Lung microvascular endothelial cell (primary cell): ENCODE results near the gene PAPPA2. TPM values are rescaled to one million over a fixed set of nuclear protein-coding genes. Genes with fewer than 3 reads are reported as not detected.
A peak's percentile ranks its signal among the peaks of the same experiment; 100 is the strongest.

Experiments
- DNase-seq, 2 donors: peaks; one replicate each; pipeline versions ENCODE4 v3.0.0 to v3.0.0-alpha.2; 2010; ENCODE audit warnings: low read depth in 2 of 2
- total RNA-seq: library from RNA; depleted of rRNA; stranded (reverse); fragments of >200 nt; gene quantifications from 2 replicates; pipeline ENCODE4 v1.2.1, GENCODE V29; 2014

PAPPA2 gene
- total RNA-seq, 1 donor from 2014 or later: under 0.01 TPM

- no peak for DNase-seq
Measured at GRCh38 chr1:176801514-176802020, 338.6 kb downstream of the PAPPA2 start.

GRCh38 chr1:176802316-176802715, 339.3 kb downstream of the PAPPA2 start:
- no peak for DNase-seq

- DNase-seq: no peak
Measured at GRCh38 chr1:176803042-176803441, 340.1 kb downstream of the PAPPA2 start.

- DNase-seq: no peak
Measured at GRCh38 chr1:176803596-176803995, 340.6 kb downstream of the PAPPA2 start.

GRCh38 chr1:176809292-176809691, 346.3 kb downstream of the PAPPA2 start:
- no peak for DNase-seq

- DNase-seq: no peak
Measured at GRCh38 chr1:176811511-176812288, 348.7 kb downstream of the PAPPA2 start.

- no peak for DNase-seq
Measured at GRCh38 chr1:176815621-176816020, 352.6 kb downstream of the PAPPA2 start.

- no peak for DNase-seq
Measured at GRCh38 chr1:176816232-176816631, 353.3 kb downstream of the PAPPA2 start.

- no peak for DNase-seq
Measured at GRCh38 chr1:176820391-176821031, 357.5 kb downstream of the PAPPA2 start.

GRCh38 chr1:176826265-176826664, 363.3 kb downstream of the PAPPA2 start:
- DNase-seq: no peak

GRCh38 chr1:176829261-176829660, 366.3 kb downstream of the PAPPA2 start:
- no peak for DNase-seq

- DNase-seq: no peak
Measured at GRCh38 chr1:176831150-176831549, 368.2 kb downstream of the PAPPA2 start.

- DNase-seq: no peak
Measured at GRCh38 chr1:176837708-176838107, 374.7 kb downstream of the PAPPA2 start.

- DNase-seq: no peak
Measured at GRCh38 chr1:176838276-176838995, 375.5 kb downstream of the PAPPA2 start.

GRCh38 chr1:176839216-176839615, 376.2 kb downstream of the PAPPA2 start:
- no peak for DNase-seq

- no peak for DNase-seq
Measured at GRCh38 chr1:176841238-176841637, 378.3 kb downstream of the PAPPA2 start.

- peak; percentile 47 to 58 for DNase-seq
Measured at GRCh38 chr1:176843352-176844297, 380.6 kb downstream of the PAPPA2 start.

- no peak for DNase-seq
Measured at GRCh38 chr1:176847052-176847451, 384.1 kb downstream of the PAPPA2 start.

GRCh38 chr1:176849281-176849680, 386.3 kb downstream of the PAPPA2 start:
- DNase-seq: no peak

GRCh38 chr1:176850871-176851270, 387.9 kb downstream of the PAPPA2 start:
- no peak for DNase-seq

GRCh38 chr1:176852124-176852523, 389.1 kb downstream of the PAPPA2 start:
- no peak for DNase-seq
